HCT116 (cell line): ENCODE measurements around the gene INTS3. TPM values are rescaled to one million over a fixed set of nuclear protein-coding genes. Genes with fewer than 3 reads are reported as not detected.

Experiments
- ATAC-seq: fragments of 200-7000 bp; cut with Tn5 transposase; 2 replicates; pipeline ENCODE4 v1.9.1; 2020; ENCODE audit warnings: mild to moderate bottlenecking, moderate library complexity
- BruUV-seq: library from RNA; stranded (reverse); fragments of 400-500 nt; replicated peaks from 2 replicates; lab custom pipeline; 2021; lab: Mats Ljungman, UMichigan
- CTCF ChIA-PET: fragments of 300-600 bp; sonication (Branson Sonifier 250); formaldehyde crosslinking; loops from one replicate; lab custom pipeline; 2021; ENCODE audit warnings: antibody characterized with exemption; lab: Charles Lee
- POLR2A ChIA-PET: fragments of 300-600, 350-600 bp; sonication (Branson Sonifier 250); formaldehyde crosslinking; loops from one replicate; lab custom pipeline; 2021; ENCODE audit warnings: antibody characterized with exemption; lab: Charles Lee
- RAD21 ChIA-PET, 2 experiments: fragments of 300-600 bp; sonication (Branson Sonifier 250); formaldehyde crosslinking; loops; one replicate each; lab custom pipeline; 2023; ENCODE audit warnings: low total read pairs in 2 of 2; ENCODE audit not compliant: uncharacterized antibody in 2 of 2, unreplicated experiment in 2 of 2, low non-redundant PET in 1 of 2; lab: Charles Lee
- DNase-seq: peaks from one replicate; pipeline ENCODE4 v3.0.0-alpha.2; 2010; ENCODE audit warnings: low read depth, low spot score
- H2AFZ ChIP-seq: fragments of 200-600 bp; shearing (Covaris generic), sonication (generic); 2 replicates; pipeline ENCODE4 v1.6.1; 2017; ENCODE audit warnings: low read depth, mixed run types, mixed read lengths, antibody characterized with exemption, low read length; ENCODE audit not compliant: poor library complexity, severe bottlenecking
- H3K27ac ChIP-seq: 2 replicates; pipeline ENCODE4 v1.5.1; 2012; ENCODE audit warnings: low read depth, low read length
- H3K27me3 ChIP-seq: fragments of 200-600 bp; sonication (generic); 2 replicates; pipeline ENCODE4 v1.6.1; 2016; ENCODE audit warnings: mixed run types, low read length, mixed read lengths; ENCODE audit not compliant: insufficient read depth
- H3K36me3 ChIP-seq, 2 experiments: fragments of 200-500 bp in 1 of 2; fragments of 200-600 bp in 1 of 2; sonication (Bioruptor generic) in 1 of 2; sonication (generic) in 1 of 2; 2 replicates each; pipeline versions ENCODE4 v1.5.1 to v1.6.1; 2014 to 2016; ENCODE audit warnings: low read length in 2 of 2, inconsistent platforms in 1 of 2, mixed read lengths in 1 of 2, mixed run types in 1 of 2; ENCODE audit not compliant: insufficient read depth in 2 of 2, control insufficient read depth in 1 of 2
- H3K4me1 ChIP-seq, 2 experiments: fragments of 200-600 bp in 1 of 2; sonication (generic) in 1 of 2; 2 replicates each; pipeline versions ENCODE4 v1.5.1 to v1.6.1; 2012 to 2017; ENCODE audit warnings: low read length in 2 of 2, inconsistent platforms in 1 of 2, mild to moderate bottlenecking in 1 of 2, mixed read lengths in 1 of 2, mixed run types in 1 of 2, moderate library complexity in 1 of 2; ENCODE audit not compliant: insufficient read depth in 2 of 2, control insufficient read depth in 1 of 2
- H3K4me2 ChIP-seq: fragments of 200-600 bp; sonication (generic); 2 replicates; pipeline ENCODE4 v1.6.1; 2017; ENCODE audit warnings: mixed run types, low read length, mixed read lengths
- H3K4me3 ChIP-seq, 2 experiments: fragments of 200-600 bp in 1 of 2; sonication (generic) in 1 of 2; replicated peaks in 1 of 2; 2 replicates each; pipeline ENCODE4 v1.5.1; 2011 to 2016; ENCODE audit warnings: low read length in 2 of 2, control low read depth in 1 of 2, low read depth in 1 of 2, mild to moderate bottlenecking in 1 of 2, mixed read lengths in 1 of 2, mixed run types in 1 of 2
- H3K79me2 ChIP-seq: fragments of 200-600 bp; sonication (generic); 2 replicates; pipeline ENCODE4 v1.6.1; 2017; ENCODE audit warnings: mild to moderate bottlenecking, mixed run types, low read length, moderate library complexity, mixed read lengths; ENCODE audit not compliant: insufficient read depth
- H3K9ac ChIP-seq: fragments of 200-600 bp; sonication (generic); 2 replicates; pipeline ENCODE4 v1.6.1; 2016; ENCODE audit warnings: low read length, mixed read lengths
- H3K9me2 ChIP-seq: fragments of 200-600 bp; sonication (generic), shearing (Covaris generic); 2 replicates; pipeline ENCODE4 v1.6.1; 2017; ENCODE audit warnings: mixed run types, mild to moderate bottlenecking, moderate library complexity; ENCODE audit not compliant: insufficient read depth
- H3K9me3 ChIP-seq, 2 experiments: fragments of 200-500 bp in 1 of 2; fragments of 200-600 bp in 1 of 2; sonication (Bioruptor generic) in 1 of 2; sonication (generic) in 1 of 2; 2 replicates each; pipeline ENCODE4 v1.6.1; 2014 to 2017; ENCODE audit warnings: low read length in 2 of 2, mixed read lengths in 2 of 2, inconsistent platforms in 1 of 2, low read depth in 1 of 2, mild to moderate bottlenecking in 1 of 2, mixed run types in 1 of 2, moderate library complexity in 1 of 2; ENCODE audit not compliant: control insufficient read depth in 1 of 2, insufficient read depth in 1 of 2
- H4K20me1 ChIP-seq: fragments of 200-600 bp; sonication (generic), shearing (Covaris generic); 2 replicates; pipeline ENCODE4 v1.6.1; 2017; ENCODE audit warnings: mixed run types, mild to moderate bottlenecking, moderate library complexity; ENCODE audit not compliant: insufficient read depth
- CBX3 ChIP-seq: IDR thresholded peaks from 2 replicates; pipeline ENCODE4 v1.6.1; 2012; ENCODE audit warnings: low read depth
- CEBPB ChIP-seq: IDR thresholded peaks from 2 replicates; pipeline ENCODE4 v1.6.1; 2012; ENCODE audit warnings: low read depth
- EGR1 ChIP-seq: IDR thresholded peaks from 2 replicates; pipeline ENCODE4 v1.6.1; 2012; ENCODE audit warnings: low read depth
- ELF1 ChIP-seq: IDR thresholded peaks from 2 replicates; pipeline ENCODE4 v1.6.1; 2012; ENCODE audit warnings: low read depth, borderline replicate concordance
- EZH2 ChIP-seq: fragments of 200-600 bp; sonication (generic); IDR thresholded peaks from 2 replicates; pipeline ENCODE4 v1.6.1; 2017; ENCODE audit warnings: antibody characterized with exemption, mixed run types
- EZH2phosphoT487 ChIP-seq: fragments of 200-600 bp; IDR thresholded peaks from 2 replicates; pipeline ENCODE4 v1.6.1; 2018; ENCODE audit warnings: antibody characterized with exemption, borderline replicate concordance
- FOSL1 ChIP-seq: IDR thresholded peaks from 2 replicates; pipeline ENCODE4 v1.6.1; 2012; ENCODE audit warnings: low read depth
- JUND ChIP-seq: IDR thresholded peaks from 2 replicates; pipeline ENCODE4 v1.6.1; 2012
- POLR2AphosphoS5 ChIP-seq: IDR thresholded peaks from 2 replicates; pipeline ENCODE4 v1.6.1; 2011; ENCODE audit warnings: mild to moderate bottlenecking, low read depth, low read length, moderate library complexity
- SIN3A ChIP-seq: IDR thresholded peaks from 2 replicates; pipeline ENCODE4 v1.6.1; 2012; ENCODE audit warnings: low read depth
- SP1 ChIP-seq: IDR thresholded peaks from 2 replicates; pipeline ENCODE4 v1.6.1; 2012; ENCODE audit warnings: low read depth
- SRF ChIP-seq: IDR thresholded peaks from 2 replicates; pipeline ENCODE4 v1.6.1; 2012; ENCODE audit warnings: low read depth
- TCF7L2 ChIP-seq: IDR thresholded peaks from 2 replicates; pipeline ENCODE4 v1.7.0; 2011; ENCODE audit warnings: borderline replicate concordance, inconsistent platforms; ENCODE audit not compliant: insufficient read depth, insufficient read length; ENCODE audit errors: extremely low read depth
- YY1 ChIP-seq: IDR thresholded peaks from 2 replicates; pipeline ENCODE4 v1.6.1; 2011; ENCODE audit warnings: low read length, low read depth, moderate library complexity, mild to moderate bottlenecking; ENCODE audit not compliant: insufficient replicate concordance; ENCODE audit errors: extremely low read depth
- ZFX ChIP-seq: fragments of 450-650 bp; IDR thresholded peaks from 2 replicates; pipeline ENCODE4 v1.6.1; 2017
- ZNF274 ChIP-seq: fragments of 200-500 bp; sonication (Bioruptor generic); IDR thresholded peaks from 2 replicates; pipeline ENCODE4 v1.6.1; 2014; ENCODE audit warnings: mild to moderate bottlenecking, low read depth, low read length, inconsistent platforms
- intact Hi-C: fragments of 100-400 bp; cut with micrococcal nuclease; formaldehyde crosslinking; loops from 2 replicates; pipeline ENCODE4 v1.10.0; 2022
- total RNA-seq: library from RNA; stranded (reverse); gene quantifications from one replicate; pipeline ENCODE4 v1.2.1, GENCODE V29; 2021; ENCODE audit not compliant: unreplicated experiment
- TF ChIP-seq, protein P1 (sequence below): IDR thresholded peaks from 2 replicates; pipeline ENCODE4 v1.6.1; 2012
- TF ChIP-seq, protein P2 (sequence below): IDR thresholded peaks from 2 replicates; pipeline ENCODE4 v1.6.1; 2012
- TF ChIP-seq, protein P3 (sequence below), 3 experiments: fragments of 200-600 bp in 1 of 3; sonication (generic) in 1 of 3; IDR thresholded peaks in 2 of 3; conservative IDR thresholded peaks in 1 of 3; 2 replicates each; pipeline ENCODE4 v1.5.1; 2012 to 2017; ENCODE audit warnings: low read depth in 2 of 3, low read length in 2 of 3, antibody characterized with exemption in 1 of 3, borderline replicate concordance in 1 of 3, control low read depth in 1 of 3, mild to moderate bottlenecking in 1 of 3, mixed read lengths in 1 of 3, mixed run types in 1 of 3, moderate library complexity in 1 of 3; ENCODE audit not compliant: insufficient read depth in 1 of 3

Gene INTS3
- total RNA-seq, 1 experiment from 2014 or later, result 47.6 TPM

DNA sequence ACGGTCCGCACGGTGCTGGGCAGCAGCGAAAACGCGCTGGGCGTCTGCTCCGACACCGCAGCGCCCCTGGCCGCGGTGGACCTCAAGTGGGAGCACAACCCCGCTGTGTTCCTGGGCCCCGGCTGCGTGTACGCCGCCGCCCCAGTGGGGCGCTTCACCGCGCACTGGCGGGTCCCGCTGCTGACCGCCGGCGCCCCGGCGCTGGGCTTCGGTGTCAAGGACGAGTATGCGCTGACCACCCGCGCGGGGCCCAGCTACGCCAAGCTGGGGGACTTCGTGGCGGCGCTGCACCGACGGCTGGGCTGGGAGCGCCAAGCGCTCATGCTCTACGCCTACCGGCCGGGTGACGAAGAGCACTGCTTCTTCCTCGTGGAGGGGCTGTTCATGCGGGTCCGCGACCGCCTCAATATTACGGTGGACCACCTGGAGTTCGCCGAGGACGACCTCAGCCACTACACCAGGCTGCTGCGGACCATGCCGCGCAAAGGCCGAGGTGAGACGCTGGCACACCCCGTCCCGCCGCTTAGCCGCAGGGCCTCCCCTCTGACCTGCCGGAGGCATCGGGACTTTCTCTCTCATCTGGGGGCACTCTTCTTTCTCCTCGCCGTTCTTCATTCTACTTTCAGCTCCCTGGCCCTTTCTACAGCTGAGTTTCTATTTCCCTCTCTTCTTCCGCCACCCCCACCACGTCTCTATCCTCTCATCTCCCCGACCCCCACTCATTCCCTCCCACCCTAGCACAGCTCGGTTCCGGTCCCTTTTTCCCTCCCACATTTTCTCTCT is 48.3 kb upstream of the INTS3 start:
- Histone ChIP-seq H3K79me2 (no peaks in the 10 kb centered on the region), H2AFZ (no peak overlapping the region), H3K9me2 (no peaks in the 10 kb centered on the region), H3K27ac (no peak overlapping the region), H3K4me3 (no peak overlapping the region), H3K4me2 (no peak overlapping the region), H3K4me1 (peaks cover 0 to 8% of the 10 kb centered on the region in 2 experiments; a peak in 2 of 4 replicates), H3K9me3 (no peaks in the 10 kb centered on the region), H4K20me1 (no peaks in the 10 kb centered on the region), H3K9ac (no peak overlapping the region), H3K36me3 (no peaks in the 10 kb centered on the region)
- intact Hi-C loops, result loop anchor here (10.0 kb wide), 1 partner anchor 95 kb away; the partner anchor contains the start of gene SLC27A3
- ChIA-PET CTCF (no interaction called here), POLR2A (no interaction called here), RAD21 (no interaction called here)
- no peak for DNase-seq
- no peak for ATAC-seq
- BruUV-seq, result no TSS peak
- TF ChIP-seq CEBPB, result no peak
- TF ChIP-seq, protein P1, sequence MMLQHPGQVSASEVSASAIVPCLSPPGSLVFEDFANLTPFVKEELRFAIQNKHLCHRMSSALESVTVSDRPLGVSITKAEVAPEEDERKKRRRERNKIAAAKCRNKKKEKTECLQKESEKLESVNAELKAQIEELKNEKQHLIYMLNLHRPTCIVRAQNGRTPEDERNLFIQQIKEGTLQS, result no peak
- TF ChIP-seq CBX3, result no peak
- TF ChIP-seq, all 23 proteins: peak for 0
- no peaks in the 10 kb centered on the region for H3K27me3 ChIP-seq

DNA sequence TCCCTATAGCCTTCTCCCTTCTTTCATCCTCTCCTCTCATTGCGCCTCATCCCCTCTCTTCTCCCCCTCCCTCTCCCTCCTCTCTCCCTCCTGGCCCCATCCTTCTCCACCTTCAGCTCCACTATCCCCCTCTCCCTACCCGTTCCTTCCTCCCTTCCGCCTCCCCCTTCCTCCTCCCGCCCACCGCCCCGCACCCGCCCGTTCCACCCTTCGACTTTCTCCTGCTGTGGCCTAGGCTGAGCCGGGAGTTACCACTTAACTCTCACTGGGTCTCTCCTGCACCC is 47.8 kb upstream of the INTS3 start:
- H2AFZ ChIP-seq, result no peak overlapping the region
- no peak for DNase-seq
- H3K9me2 ChIP-seq, result no peaks in the 10 kb centered on the region
- no peaks in the 10 kb centered on the region for H3K27me3 ChIP-seq
- no peaks in the 10 kb centered on the region for H3K79me2 ChIP-seq
- H4K20me1 ChIP-seq, result no peaks in the 10 kb centered on the region
- no peak overlapping the region for H3K9ac ChIP-seq
- no peak for ATAC-seq
- intact Hi-C loops, result no loop called here
- peaks cover 0 to 8% of the 10 kb centered on the region in 2 experiments; a peak in 2 of 4 replicates for H3K4me1 ChIP-seq
- RAD21 ChIA-PET, result no interaction called here
- CTCF ChIA-PET, result no interaction called here
- no peaks in the 10 kb centered on the region for H3K36me3 ChIP-seq
- H3K4me3 ChIP-seq, result no peak overlapping the region
- no TSS peak for BruUV-seq
- no peak overlapping the region for H3K27ac ChIP-seq
- POLR2A ChIA-PET, result no interaction called here
- no peak overlapping the region for H3K4me2 ChIP-seq
- no peaks in the 10 kb centered on the region for H3K9me3 ChIP-seq
- TF ChIP-seq SRF, result no peak
- TF ChIP-seq FOSL1, result no peak
- TF ChIP-seq EGR1, result no peak
- no peak for TF ChIP-seq TCF7L2
- TF ChIP-seq ZFX, result no peak
- TF ChIP-seq ELF1, result no peak
- TF ChIP-seq EZH2, result no peak
- no peak for TF ChIP-seq YY1
- no peak for TF ChIP-seq POLR2AphosphoS5
- TF ChIP-seq JUND, result no peak
- no peak for TF ChIP-seq CEBPB
- TF ChIP-seq SIN3A, result no peak
- TF ChIP-seq SP1, result no peak
- no peak for TF ChIP-seq CBX3
- TF ChIP-seq ZNF274, result no peak
- no peak for TF ChIP-seq EZH2phosphoT487
- TF ChIP-seq, protein P1, result no peak
- TF ChIP-seq, protein P2, sequence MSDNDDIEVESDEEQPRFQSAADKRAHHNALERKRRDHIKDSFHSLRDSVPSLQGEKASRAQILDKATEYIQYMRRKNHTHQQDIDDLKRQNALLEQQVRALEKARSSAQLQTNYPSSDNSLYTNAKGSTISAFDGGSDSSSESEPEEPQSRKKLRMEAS, result no peak
- TF ChIP-seq, protein P3, sequence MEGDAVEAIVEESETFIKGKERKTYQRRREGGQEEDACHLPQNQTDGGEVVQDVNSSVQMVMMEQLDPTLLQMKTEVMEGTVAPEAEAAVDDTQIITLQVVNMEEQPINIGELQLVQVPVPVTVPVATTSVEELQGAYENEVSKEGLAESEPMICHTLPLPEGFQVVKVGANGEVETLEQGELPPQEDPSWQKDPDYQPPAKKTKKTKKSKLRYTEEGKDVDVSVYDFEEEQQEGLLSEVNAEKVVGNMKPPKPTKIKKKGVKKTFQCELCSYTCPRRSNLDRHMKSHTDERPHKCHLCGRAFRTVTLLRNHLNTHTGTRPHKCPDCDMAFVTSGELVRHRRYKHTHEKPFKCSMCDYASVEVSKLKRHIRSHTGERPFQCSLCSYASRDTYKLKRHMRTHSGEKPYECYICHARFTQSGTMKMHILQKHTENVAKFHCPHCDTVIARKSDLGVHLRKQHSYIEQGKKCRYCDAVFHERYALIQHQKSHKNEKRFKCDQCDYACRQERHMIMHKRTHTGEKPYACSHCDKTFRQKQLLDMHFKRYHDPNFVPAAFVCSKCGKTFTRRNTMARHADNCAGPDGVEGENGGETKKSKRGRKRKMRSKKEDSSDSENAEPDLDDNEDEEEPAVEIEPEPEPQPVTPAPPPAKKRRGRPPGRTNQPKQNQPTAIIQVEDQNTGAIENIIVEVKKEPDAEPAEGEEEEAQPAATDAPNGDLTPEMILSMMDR (IDR thresholded peaks at IDR 0.05 in 2 of 3, conservative IDR thresholded peaks at IDR 0.05 in 1 of 3; ENCODE audit: borderline replicate concordance in 1 of 3, insufficient read depth in 1 of 3, low read depth in 2 of 3, low read length in 2 of 3), result no peak
